ENCODE results near the gene FAXC.

GRCh38 chr6:99344289-99344688 is 5.2 kb downstream of the FAXC start:
- no peak for TF ChIP-seq CTCF (IDR thresholded peaks at IDR 0.05; ENCODE audit: low read depth, low read length)
- no peak for TF ChIP-seq EZH2phosphoT487 (IDR thresholded peaks at IDR 0.05; ENCODE audit: low read depth)

Data from OCI-LY3 (cell line).